GM18502 (cell line): ENCODE data around the gene CLEC3A.
"Not testable (repeated sequence)": the region's sequence is repeated elsewhere in the genome, so short reads cannot be mapped to it uniquely, and the experiment has no call there.

Experiments
- ATAC-seq: cut with Tn5 transposase; IDR thresholded peaks from one replicate; pipeline ENCODE4 v1.9.1; 2021; ENCODE audit warnings: mild to moderate bottlenecking; ENCODE audit not compliant: unreplicated experiment, poor library complexity

Gene CLEC3A

DNA sequence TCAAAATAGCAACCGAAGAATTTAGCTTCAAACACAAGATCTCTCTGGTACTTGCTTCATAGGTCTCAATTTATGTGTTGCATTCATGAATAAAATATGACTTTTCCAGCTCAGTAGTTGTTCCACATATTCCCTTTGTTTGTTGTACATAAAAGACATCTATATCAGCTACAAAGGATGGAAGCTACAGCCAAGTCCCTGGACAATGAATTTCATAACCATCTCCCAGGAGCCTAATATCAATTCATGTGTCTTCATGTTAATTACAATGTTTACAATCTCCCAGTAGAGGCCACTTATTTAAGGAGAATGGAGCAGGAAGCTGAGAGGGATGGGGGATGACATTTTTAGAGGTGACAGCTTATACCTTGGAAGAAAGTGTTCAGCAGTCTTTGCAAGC lies 3.3 kb downstream of the CLEC3A start:
- ATAC-seq = no peak

DNA sequence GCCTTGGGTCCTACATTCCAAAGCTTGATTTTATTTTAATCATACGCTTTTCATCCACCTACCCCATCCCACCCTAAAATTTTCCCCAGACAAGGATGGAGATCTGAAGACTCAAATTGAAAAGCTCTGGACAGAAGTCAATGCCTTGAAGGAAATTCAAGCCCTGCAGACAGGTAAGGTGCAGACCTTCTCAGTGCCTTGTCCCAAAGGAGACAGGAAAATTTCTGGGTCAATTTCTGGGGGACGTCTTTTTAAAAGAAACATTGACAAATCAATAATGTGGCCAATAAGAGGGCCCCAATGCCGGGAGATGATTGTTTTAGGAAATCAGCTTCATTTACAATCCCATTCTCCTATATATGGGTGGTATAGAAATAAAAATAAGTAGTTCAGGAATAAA lies 5.7 kb downstream of the CLEC3A start:
- ATAC-seq = no peak

DNA sequence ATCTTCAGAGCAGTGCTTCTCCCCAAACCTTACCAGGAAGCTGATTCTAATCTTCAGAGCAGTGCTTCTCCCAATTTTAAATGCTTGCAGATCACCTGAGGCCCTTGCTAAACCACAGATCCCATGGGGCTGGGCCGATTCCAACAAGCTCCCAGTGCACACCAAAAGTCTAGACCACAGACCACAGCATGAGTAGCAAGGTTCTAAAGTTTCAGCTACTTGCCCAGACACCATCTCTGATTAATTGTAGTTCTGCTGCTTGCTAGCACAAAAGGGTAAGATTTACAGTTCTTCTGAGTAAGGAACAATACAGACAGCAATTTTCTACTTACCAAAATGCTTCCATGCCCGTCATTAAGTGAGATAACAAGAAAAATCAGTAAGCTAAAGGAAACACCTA lies 12.2 kb downstream of the CLEC3A start:
- ATAC-seq = no peak

DNA sequence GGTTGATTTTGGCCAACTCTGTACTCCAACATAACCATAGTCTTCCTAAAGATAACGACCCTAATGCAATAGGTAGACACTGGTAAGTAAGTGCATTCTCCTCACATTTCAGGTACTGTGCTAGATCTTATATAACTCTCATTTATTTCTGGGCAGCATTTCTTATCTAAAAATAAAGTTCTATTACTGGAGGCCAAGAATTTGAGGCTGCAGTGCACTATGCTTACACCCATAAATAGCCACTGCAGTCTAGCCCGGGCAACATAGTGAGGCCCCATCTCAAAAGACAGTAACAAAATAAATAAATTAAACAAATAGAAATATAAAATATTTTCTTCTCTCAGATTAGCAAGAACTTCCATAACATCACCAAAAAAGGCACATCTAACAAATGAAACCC lies 12.7 kb downstream of the CLEC3A start:
- ATAC-seq = no peak

DNA sequence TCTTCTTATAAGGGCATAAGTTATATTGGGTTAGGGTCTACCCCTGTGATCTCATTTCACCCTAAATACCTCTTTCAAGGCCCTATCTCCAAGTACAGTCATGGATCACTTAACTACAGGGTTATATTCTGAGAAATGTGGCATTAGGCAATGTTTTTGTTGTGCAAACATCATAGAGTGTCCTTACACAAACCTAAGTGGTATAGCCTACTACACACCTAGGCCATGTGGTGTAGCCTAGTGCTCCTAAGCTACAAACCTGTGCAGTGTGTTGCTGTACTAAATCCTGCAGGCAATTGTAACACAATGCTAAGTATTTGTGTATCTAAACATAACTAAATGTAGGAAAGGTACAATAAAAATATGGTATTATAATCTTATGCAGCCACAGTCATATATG lies 18.0 kb downstream of the CLEC3A start:
- ATAC-seq = no peak

DNA sequence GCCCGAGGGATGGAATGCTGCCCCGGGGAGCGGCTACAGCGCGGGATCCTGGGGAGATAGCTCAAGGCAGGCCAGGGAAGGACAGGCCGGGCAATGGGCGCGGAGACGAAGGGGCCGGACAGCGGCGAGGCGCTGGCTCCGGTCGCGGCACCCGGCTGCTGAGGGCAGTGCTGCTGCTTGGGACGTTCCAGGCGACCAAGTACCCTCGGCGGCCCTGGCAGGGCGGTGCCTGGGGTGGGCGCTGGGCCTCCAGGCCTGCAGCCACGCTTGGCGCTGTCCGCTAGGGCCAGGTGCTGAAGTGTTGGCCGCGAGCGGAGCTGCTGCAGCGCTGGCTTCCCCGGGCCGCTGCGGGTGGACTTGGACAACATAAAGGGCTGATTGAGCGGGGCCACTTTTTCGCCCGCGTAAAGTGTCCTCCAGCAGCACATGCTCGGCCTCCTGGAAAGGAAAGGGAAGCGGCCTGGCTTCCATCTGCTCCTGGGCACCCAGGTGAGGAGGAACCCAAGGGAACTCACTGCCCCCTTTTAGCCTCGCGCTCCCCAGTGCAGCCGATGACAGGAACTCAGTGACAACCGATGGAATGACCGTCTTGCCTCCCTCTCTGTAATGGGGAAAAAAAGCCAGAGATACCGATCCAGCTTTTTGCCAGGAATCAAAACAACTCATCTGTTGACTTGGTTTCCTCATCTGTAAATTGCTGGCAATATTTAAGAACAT lies 23.7 kb downstream of the CLEC3A start:
- no peak for ATAC-seq

DNA sequence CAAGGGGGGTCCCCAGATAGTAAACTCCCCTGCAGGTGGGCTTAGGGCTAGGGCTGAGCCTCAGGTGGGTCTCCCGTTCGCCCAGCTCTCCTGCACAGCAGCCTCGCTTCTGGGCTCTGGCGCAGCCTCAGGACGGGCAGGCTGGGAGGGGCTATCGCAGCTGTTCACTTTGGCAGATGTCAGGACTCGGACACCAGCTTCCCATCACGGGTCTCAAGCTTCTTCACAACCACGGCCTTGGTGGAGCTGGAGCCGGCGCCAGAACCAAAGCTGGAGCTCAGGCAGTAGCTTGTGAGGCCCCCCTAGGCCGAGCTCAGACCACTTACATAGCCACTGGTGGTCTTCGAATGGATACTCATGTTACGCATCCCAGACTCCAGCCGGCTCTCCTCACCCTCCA lies 26.0 kb downstream of the CLEC3A start:
- no peak for ATAC-seq

DNA sequence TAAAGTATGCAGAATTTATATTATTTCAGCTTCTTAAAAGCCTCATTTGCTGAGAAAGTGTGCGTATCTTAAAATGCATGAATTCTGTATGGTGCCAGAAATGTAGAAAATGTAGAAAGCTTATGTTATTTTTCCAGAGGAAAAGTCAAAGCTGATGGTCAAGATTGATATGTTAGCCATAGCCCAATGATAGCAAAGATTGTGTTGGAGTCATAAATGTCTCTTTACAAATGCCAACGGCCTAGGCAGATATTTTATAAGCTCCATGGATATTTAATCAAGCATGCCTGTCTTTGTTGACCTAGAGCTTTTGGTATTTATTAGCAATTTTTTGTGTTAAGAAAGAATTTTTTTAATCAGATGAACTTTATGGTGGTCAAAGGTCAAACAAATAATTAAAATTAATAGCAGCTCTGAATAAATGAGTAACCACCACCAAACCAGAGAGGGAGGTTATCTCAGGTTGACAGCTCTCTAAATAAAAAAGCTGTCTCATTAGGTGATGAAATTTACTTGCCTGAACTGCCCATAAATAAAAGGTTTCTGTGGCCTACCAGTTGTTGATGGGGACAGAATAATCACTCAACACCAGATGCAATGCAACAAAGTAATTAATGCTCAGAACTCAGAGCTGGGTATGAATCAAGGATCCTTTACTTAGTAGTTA lies 28.5 kb downstream of the CLEC3A start:
- ATAC-seq = no peak

DNA sequence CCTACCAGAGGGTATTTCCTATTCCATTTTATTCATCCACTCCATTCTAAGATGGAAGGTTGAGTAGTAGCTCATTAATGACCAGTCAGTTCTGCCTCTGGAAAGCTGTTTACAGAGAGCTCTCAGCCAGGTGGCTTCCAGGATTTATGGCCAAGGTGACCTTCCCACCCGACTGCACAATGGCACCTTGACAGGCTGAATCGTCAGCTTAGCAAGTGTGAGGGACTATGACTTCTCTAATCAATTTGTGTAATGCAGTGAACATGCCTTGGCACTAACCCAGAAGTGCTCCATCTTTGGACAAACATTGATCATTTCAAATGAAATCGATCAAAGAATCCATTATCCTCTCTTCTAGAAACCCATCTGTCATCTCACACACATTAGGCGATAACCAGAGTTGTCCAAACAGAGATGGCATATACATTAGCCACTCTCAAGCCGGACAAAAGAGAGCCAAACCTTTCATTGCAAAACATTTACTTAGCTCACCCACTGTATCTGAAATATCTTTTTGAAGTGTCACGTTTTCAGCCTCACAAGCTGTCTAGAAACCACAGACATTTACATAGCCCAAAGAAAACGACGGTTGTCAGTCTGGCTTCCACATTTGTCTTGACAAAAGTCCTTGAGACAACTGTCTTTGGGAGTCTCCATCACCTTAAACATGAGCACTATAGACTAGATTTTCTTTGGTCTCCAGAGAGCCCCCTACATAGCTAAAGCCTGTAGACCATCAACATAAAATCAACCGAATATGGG lies 35.6 kb downstream of the CLEC3A start:
- no peak for ATAC-seq

DNA sequence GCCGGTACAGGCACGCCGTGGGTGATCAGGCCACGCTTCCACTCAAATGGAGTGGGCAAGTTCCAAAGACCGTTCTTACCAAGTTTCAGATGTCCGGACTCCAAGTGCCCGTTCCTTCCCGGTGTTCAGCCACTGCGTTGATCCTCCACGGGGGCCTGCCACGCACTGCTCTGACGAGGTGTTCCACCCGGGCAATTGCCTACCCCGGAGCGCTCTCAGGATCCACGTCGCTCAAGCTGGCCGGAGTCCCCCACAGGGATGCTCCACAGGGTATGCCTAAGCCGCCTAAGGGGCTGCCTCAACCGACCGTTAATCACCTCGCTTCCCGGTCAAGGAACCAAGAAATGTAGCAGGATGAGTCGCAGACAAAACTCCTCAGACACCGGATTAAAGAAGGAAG lies 37.5 kb downstream of the CLEC3A start:
- not testable (repeated sequence) for ATAC-seq

DNA sequence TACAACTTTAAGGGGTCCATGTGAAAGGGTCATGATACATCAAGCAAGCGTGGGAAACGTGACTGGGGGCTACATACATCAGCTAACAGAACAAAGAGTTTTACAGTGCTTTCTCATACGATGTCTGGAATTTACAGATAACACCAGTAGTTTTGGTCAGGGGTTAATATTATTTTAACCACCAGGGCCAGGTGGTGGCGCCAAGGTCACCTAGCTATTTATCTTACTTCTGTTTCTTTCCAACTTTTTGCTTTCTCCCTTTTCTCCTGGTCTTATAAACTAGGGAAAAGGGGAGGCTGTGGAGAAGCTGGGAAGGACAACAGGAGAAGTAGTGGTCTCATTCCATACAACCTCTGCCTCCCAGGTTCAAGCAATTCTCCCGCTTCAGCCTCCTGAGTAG lies 37.9 kb downstream of the CLEC3A start:
- ATAC-seq = no peak

DNA sequence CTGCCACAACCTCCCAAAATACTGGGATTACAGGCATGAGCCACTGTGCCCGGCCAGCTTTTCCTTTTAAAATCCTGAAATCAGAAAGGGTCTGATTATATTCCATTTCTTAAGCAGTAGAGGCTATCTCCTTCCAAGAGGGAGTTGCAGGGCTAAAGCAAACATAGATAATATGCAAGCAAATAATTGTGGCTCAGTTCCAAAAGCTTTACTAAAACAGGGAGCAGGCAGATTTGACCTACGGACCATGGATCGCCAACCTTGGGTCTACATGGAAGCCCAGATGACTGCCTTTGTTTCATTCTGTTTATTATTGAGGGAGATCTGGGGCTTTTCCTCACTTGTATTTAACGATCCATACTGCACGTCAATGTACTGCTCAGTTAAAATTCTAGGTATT lies 38.5 kb downstream of the CLEC3A start:
- no peak for ATAC-seq

DNA sequence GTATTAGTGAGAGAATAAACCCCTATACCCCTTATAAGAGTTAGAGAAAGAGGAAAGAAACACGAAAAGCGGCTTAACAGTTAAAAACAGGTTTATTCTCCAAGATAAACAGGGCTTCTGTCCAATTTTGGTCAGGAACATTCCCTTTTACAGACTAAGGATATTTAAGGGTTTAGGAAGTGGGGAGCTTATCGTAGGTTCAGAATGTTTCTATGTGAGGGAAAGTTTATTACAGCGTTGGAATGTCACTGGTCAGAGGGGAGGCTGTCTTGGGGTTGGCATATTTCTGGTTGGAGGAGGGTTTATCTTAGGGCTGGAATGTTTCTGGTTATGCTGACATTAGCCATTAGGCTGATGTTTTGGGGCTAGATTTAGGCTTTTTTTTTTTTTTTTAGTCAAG lies 43.0 kb downstream of the CLEC3A start:
- no peak for ATAC-seq

DNA sequence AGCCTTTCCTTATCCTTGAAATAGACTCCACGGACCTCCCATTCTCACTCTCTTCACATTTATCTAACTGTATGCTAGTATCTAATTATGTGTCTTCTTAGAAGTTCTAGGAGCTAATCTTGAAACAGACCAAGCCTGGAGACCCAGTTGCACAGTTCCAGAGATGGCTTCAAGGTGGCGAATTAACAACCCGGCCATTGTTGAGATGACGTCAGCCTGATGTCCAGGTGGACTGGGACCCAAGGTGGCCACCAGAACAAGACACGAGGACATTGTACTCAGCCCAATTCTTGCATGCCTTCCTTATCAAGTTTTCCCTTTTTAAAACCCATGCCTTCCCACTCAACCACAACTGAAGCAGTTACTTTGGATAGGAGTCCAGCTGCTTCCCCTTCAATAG lies 47.6 kb downstream of the CLEC3A start:
- no peak for ATAC-seq

DNA sequence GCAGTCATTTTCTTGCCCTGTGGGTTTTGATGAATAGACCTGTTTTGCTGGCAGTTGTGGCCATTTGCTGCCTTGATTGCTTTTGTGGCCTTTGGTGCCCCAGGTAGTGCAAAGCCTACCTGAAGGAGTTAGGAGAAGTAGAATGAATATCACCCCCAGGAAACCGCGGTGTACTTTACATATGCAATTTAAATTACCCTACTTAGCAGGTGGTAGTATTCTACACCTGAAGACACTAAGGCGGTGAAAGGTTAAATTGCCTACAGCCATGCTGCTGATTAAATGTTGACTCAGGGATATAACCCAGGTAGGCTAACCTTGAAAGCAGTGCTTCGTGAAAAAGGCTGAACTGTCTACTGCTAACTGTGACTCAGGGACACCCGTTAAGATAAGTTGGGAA lies 49.9 kb downstream of the CLEC3A start:
- ATAC-seq = no peak

DNA sequence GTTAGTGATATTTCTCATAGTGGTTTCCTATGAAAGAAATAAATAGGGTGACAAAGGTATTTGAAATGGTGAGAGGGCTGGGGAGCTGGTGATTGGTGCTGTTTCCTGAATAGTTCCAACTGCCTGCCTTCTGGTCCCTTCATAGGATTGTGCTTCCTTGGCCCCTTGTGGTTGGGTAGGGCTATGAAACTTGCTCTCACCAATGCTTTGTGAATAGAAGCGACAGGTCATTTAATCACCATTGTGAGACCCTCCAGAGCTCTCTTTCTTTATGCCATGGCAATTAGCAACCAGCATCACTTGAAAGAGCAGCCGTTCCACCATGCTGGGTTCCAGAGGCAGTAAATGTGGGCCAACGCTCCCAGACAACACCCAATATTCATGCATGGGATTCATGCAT lies 53.5 kb downstream of the CLEC3A start:
- no peak for ATAC-seq

DNA sequence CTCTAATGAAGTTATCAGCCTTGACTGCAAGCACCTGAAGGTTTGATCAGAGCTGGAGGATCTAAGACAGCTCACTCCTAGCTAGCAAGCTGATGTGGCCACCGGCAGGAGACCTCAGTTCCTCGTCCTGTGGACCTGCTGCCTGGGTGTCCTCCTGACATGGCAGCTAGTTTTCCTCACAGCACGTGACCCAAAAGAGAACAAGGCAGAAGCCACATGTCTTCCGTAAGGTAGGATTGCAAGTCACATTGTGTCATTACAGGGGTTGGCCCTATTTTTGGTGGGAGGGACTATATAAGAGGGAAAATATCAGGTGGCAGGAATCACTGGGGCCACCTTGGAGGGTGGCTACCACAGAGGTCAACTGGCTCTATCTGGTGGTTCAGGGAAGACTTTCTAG lies 59.0 kb downstream of the CLEC3A start:
- no peak for ATAC-seq
